Measurements from ENCODE around the gene SLC39A11.
"Not testable (repeated sequence)": the region's sequence is repeated elsewhere in the genome, so short reads cannot be mapped to it uniquely, and the experiment has no call there.

Gene SLC39A11

GRCh38 chr17:73107191-73107590 lies 14.7 kb upstream of the SLC39A11 start:
- no peak for DNase-seq (ENCODE audit: low spot score)

GRCh38 chr17:73105431-73105830 lies 12.9 kb upstream of the SLC39A11 start:
- no peak for DNase-seq (ENCODE audit: low spot score)

- no peak for DNase-seq (ENCODE audit: low spot score)
Observed at GRCh38 chr17:73104450-73104849, 12.0 kb upstream of the SLC39A11 start.

- DNase-seq (ENCODE audit: low spot score): no peak
Observed at GRCh38 chr17:73103641-73104335, 11.3 kb upstream of the SLC39A11 start.

- DNase-seq (ENCODE audit: low spot score): no peak
Observed at GRCh38 chr17:73101031-73101430, 8.5 kb upstream of the SLC39A11 start.

GRCh38 chr17:73100363-73100762 lies 7.9 kb upstream of the SLC39A11 start:
- DNase-seq (ENCODE audit: low spot score): no peak

GRCh38 chr17:73099511-73099910 lies 7.0 kb upstream of the SLC39A11 start:
- DNase-seq (ENCODE audit: low spot score): no peak

GRCh38 chr17:73098919-73099318 lies 6.4 kb upstream of the SLC39A11 start:
- no peak for DNase-seq (ENCODE audit: low spot score)

GRCh38 chr17:73097973-73098765 lies 5.7 kb upstream of the SLC39A11 start:
- not testable (repeated sequence) for DNase-seq (ENCODE audit: low spot score)

GRCh38 chr17:73096866-73097265 lies 4.4 kb upstream of the SLC39A11 start:
- DNase-seq (ENCODE audit: low spot score): no peak

GRCh38 chr17:73096211-73096610 lies 3.7 kb upstream of the SLC39A11 start:
- no peak for DNase-seq (ENCODE audit: low spot score)

- DNase-seq (ENCODE audit: low spot score): no peak
Observed at GRCh38 chr17:73093286-73093685, 798 bp upstream of the SLC39A11 start.

GRCh38 chr17:73091770-73092522 lies 542 bp downstream of the SLC39A11 start:
- no peak for DNase-seq (ENCODE audit: low spot score)

GRCh38 chr17:73091410-73091769 lies 1.1 kb downstream of the SLC39A11 start:
- no peak for DNase-seq (ENCODE audit: low spot score)

- no peak for DNase-seq (ENCODE audit: low spot score)
Observed at GRCh38 chr17:73090396-73091202, 1.9 kb downstream of the SLC39A11 start.

- no peak for DNase-seq (ENCODE audit: low spot score)
Observed at GRCh38 chr17:73089322-73090317, 2.9 kb downstream of the SLC39A11 start.

- no peak for DNase-seq (ENCODE audit: low spot score)
Observed at GRCh38 chr17:73088561-73088960, 3.9 kb downstream of the SLC39A11 start.

GRCh38 chr17:73083432-73083831 lies 9.1 kb downstream of the SLC39A11 start:
- no peak for DNase-seq (ENCODE audit: low spot score)

- DNase-seq (ENCODE audit: low spot score): no peak
Observed at GRCh38 chr17:73074566-73074965, 17.9 kb downstream of the SLC39A11 start.

- DNase-seq (ENCODE audit: low spot score): no peak
Observed at GRCh38 chr17:73072219-73072962, 20.1 kb downstream of the SLC39A11 start.
